Medulla oblongata (tissue), 1 donor: Measurements from ENCODE around the gene BICRA.

Source experiments
- DNase-seq: peaks from one replicate; pipeline ENCODE4 v3.0.0-alpha.2; 2015; ENCODE audit errors: extremely low spot score

BICRA gene

GRCh38 chr19:47601180-47601904, 7.6 kb upstream of the BICRA start:
- DNase-seq, result no peak

GRCh38 chr19:47603706-47604565, 5.0 kb upstream of the BICRA start:
- no peak for DNase-seq

GRCh38 chr19:47607564-47608073, 1.3 kb upstream of the BICRA start:
- DNase-seq, result no peak

GRCh38 chr19:47608074-47608918, 638 bp upstream of the BICRA start:
- peak; percentile 97 for DNase-seq

- DNase-seq, result peak; percentile 36
Measured at GRCh38 chr19:47609906-47610894, 1.3 kb downstream of the BICRA start.

- DNase-seq, result no peak
Measured at GRCh38 chr19:47610902-47611301, 2.0 kb downstream of the BICRA start.

GRCh38 chr19:47613165-47614020, 4.5 kb downstream of the BICRA start:
- peak; percentile 44 for DNase-seq

- no peak for DNase-seq
Measured at GRCh38 chr19:47614021-47614295, 5.0 kb downstream of the BICRA start.

GRCh38 chr19:47614559-47614958, 5.6 kb downstream of the BICRA start:
- no peak for DNase-seq

GRCh38 chr19:47615230-47615629, 6.3 kb downstream of the BICRA start:
- no peak for DNase-seq

- DNase-seq, result peak; percentile 93
Measured at GRCh38 chr19:47615714-47616113, 6.8 kb downstream of the BICRA start.

GRCh38 chr19:47618771-47619170, 9.8 kb downstream of the BICRA start:
- DNase-seq, result no peak

GRCh38 chr19:47619763-47620162, 10.8 kb downstream of the BICRA start:
- no peak for DNase-seq

- DNase-seq, result no peak
Measured at GRCh38 chr19:47623151-47623920, 14.4 kb downstream of the BICRA start.

- no peak for DNase-seq
Measured at GRCh38 chr19:47623921-47624391, 15.0 kb downstream of the BICRA start.

GRCh38 chr19:47625650-47626049, 16.7 kb downstream of the BICRA start:
- no peak for DNase-seq

- DNase-seq, result no peak
Measured at GRCh38 chr19:47626238-47626637, 17.3 kb downstream of the BICRA start.

- no peak for DNase-seq
Measured at GRCh38 chr19:47628078-47628771, 19.3 kb downstream of the BICRA start.
